Measurements from ENCODE around the gene ADAM29. TPM values are rescaled to one million over a fixed set of nuclear protein-coding genes. Genes with fewer than 3 reads are reported as not detected.

ADAM29 gene
- total and polyA plus RNA-seq, 2 of the 4 experiments (the other 2 are of a cell fraction): not detected

DNA sequence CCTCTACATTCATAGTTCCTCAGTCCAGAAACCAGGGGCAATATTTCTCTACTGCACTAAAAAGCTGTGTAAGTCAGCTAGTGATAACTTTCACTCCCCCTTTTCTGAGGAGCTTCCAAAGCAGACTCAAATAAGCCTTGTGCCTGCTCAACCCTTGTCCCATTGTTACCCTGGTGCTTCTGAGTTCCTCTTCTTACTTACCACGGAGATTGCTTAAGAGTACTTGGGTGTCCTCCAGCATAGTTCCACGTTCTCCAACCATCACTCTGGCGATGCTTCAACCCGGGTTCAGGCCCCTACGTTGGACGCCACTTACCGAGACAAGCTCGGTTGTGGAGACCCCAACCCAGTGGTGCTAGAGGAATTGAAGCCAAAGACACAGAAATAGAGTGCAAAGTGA lies 71.6 kb downstream of the ADAM29 start:
- CTCF ChIA-PET: no interaction called here

More for the DNA sequence above, 71.6 kb downstream of the ADAM29 start:
- in situ Hi-C loops (cut with MboI; ENCODE audit: low sequenced_read_pairs): no loop called here
- DNase-seq: no peak
- no peaks in the 10 kb centered on the region for H3K36me3 ChIP-seq (ENCODE audit: control insufficient read depth, insufficient read depth, low read length)
- no peak overlapping the region for H2BK5ac ChIP-seq (ENCODE audit: low read depth, low read length, poor library complexity, severe bottlenecking)
- no peak for ATAC-seq (ENCODE audit: low read depth)
- WGBS, 2 experiments (ENCODE audit: extremely low coverage in 2 of 2, insufficient read length in 1 of 2): 20% methylated on average over 1 of the region's 8 CpGs; no CpG with 5 or more reads in 1 of the 2 experiments
- no peaks in the 10 kb centered on the region for H3K27me3 ChIP-seq (ENCODE audit: control insufficient read depth, insufficient read depth, low read length)
- dilution Hi-C loops (cut with HindIII; ENCODE audit: low sequenced_read_pairs, unreplicated experiment): no loop called here
- no peak overlapping the region for H3K9ac ChIP-seq (ENCODE audit: low read depth, low read length)
- no peak overlapping the region for H2AK5ac ChIP-seq (ENCODE audit: low read depth, low read length)
- no peaks in the 10 kb centered on the region for H3K4me1 ChIP-seq (ENCODE audit: control insufficient read depth, insufficient read depth, low read length)
- H3K4me2 ChIP-seq (ENCODE audit: low read depth, low read length): no peak overlapping the region
- H3K14ac ChIP-seq (replicated peaks; ENCODE audit: low read depth, low read length): no peak overlapping the region
- no peak overlapping the region for H2AK9ac ChIP-seq (replicated peaks; ENCODE audit: low read depth, low read length, poor library complexity)
- no peak overlapping the region for H4K5ac ChIP-seq (ENCODE audit: low read depth, low read length)
- no peak overlapping the region for H3K4me3 ChIP-seq (ENCODE audit: insufficient read depth, low read depth, low read length)
- no peaks in the 10 kb centered on the region for H3K79me1 ChIP-seq (ENCODE audit: low read depth in 1 of 2, low read length in 2 of 2)
- POLR2A ChIA-PET (ENCODE audit: unreplicated experiment): no interaction called here
- no TSS peak for BruUV-seq (replicated peaks)
- H4K20me1 ChIP-seq (ENCODE audit: insufficient read depth, low read length): no peaks in the 10 kb centered on the region
- no peak overlapping the region for H4K91ac ChIP-seq (ENCODE audit: insufficient read depth, low read depth, low read length)
- no peak overlapping the region for H2BK20ac ChIP-seq (ENCODE audit: low read depth, low read length)
- H3K18ac ChIP-seq (ENCODE audit: low read depth, low read length): no peak overlapping the region
- no peak overlapping the region for H3K27ac ChIP-seq (ENCODE audit: insufficient read depth, low read length)
- no peak overlapping the region for H2AFZ ChIP-seq (replicated peaks; ENCODE audit: low read length, poor library complexity)
- H3K9me1 ChIP-seq (ENCODE audit: insufficient read depth, low read length): no peaks in the 10 kb centered on the region
- no peak overlapping the region for H2BK120ac ChIP-seq (ENCODE audit: low read depth, low read length)
- H3K9me3 ChIP-seq (ENCODE audit: control insufficient read depth, insufficient read depth, low read length): peaks cover 9% of the 10 kb centered on the region
- no peak for TF ChIP-seq SMC3 (IDR thresholded peaks at IDR 0.05; ENCODE audit: low read depth, low read length)
- TF ChIP-seq MXI1 (IDR thresholded peaks at IDR 0.05; ENCODE audit: borderline replicate concordance, low read depth, low read length): no peak
- no peak for TF ChIP-seq MAZ (IDR thresholded peaks at IDR 0.05; ENCODE audit: borderline replicate concordance, low read depth, low read length)
- TF ChIP-seq, protein P1, sequence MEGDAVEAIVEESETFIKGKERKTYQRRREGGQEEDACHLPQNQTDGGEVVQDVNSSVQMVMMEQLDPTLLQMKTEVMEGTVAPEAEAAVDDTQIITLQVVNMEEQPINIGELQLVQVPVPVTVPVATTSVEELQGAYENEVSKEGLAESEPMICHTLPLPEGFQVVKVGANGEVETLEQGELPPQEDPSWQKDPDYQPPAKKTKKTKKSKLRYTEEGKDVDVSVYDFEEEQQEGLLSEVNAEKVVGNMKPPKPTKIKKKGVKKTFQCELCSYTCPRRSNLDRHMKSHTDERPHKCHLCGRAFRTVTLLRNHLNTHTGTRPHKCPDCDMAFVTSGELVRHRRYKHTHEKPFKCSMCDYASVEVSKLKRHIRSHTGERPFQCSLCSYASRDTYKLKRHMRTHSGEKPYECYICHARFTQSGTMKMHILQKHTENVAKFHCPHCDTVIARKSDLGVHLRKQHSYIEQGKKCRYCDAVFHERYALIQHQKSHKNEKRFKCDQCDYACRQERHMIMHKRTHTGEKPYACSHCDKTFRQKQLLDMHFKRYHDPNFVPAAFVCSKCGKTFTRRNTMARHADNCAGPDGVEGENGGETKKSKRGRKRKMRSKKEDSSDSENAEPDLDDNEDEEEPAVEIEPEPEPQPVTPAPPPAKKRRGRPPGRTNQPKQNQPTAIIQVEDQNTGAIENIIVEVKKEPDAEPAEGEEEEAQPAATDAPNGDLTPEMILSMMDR (conservative IDR thresholded peaks at IDR 0.05; ENCODE audit: low read depth, low read length): no peak
- TF ChIP-seq NFE2L2 (IDR thresholded peaks at IDR 0.05; ENCODE audit: low read depth, low read length): no peak
- TF ChIP-seq CHD1 (IDR thresholded peaks at IDR 0.05; ENCODE audit: low read depth, low read length): no peak
- TF ChIP-seq FOS (IDR thresholded peaks at IDR 0.05; ENCODE audit: low read depth, low read length): no peak
- TF ChIP-seq, protein P2, sequence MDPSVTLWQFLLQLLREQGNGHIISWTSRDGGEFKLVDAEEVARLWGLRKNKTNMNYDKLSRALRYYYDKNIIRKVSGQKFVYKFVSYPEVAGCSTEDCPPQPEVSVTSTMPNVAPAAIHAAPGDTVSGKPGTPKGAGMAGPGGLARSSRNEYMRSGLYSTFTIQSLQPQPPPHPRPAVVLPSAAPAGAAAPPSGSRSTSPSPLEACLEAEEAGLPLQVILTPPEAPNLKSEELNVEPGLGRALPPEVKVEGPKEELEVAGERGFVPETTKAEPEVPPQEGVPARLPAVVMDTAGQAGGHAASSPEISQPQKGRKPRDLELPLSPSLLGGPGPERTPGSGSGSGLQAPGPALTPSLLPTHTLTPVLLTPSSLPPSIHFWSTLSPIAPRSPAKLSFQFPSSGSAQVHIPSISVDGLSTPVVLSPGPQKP (IDR thresholded peaks at IDR 0.05; ENCODE audit: borderline replicate concordance, low read depth, low read length): no peak
- TF ChIP-seq CEBPB (IDR thresholded peaks at IDR 0.05; ENCODE audit: low read depth, low read length): no peak
- no peak for TF ChIP-seq BHLHE40 (IDR thresholded peaks at IDR 0.05; ENCODE audit: low read depth, low read length)
- no peak for TF ChIP-seq RCOR1 (IDR thresholded peaks at IDR 0.05; ENCODE audit: insufficient replicate concordance, low read length)
- TF ChIP-seq POLR2A (IDR thresholded peaks at IDR 0.05; ENCODE audit: low read depth, low read length): no peak
- TF ChIP-seq, protein P3, sequence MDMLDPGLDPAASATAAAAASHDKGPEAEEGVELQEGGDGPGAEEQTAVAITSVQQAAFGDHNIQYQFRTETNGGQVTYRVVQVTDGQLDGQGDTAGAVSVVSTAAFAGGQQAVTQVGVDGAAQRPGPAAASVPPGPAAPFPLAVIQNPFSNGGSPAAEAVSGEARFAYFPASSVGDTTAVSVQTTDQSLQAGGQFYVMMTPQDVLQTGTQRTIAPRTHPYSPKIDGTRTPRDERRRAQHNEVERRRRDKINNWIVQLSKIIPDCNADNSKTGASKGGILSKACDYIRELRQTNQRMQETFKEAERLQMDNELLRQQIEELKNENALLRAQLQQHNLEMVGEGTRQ (IDR thresholded peaks at IDR 0.05; ENCODE audit: low read depth, low read length): no peak
- TF ChIP-seq RAD21 (IDR thresholded peaks at IDR 0.05; ENCODE audit: low read length): no peak
- TF ChIP-seq MAFK (IDR thresholded peaks at IDR 0.05; ENCODE audit: low read depth, low read length): no peak
- TF ChIP-seq RFX5 (IDR thresholded peaks at IDR 0.05; ENCODE audit: low read depth, low read length): no peak
- H3K4ac ChIP-seq (ENCODE audit: low read depth, low read length): no peak overlapping the region
- no peak overlapping the region for H2BK15ac ChIP-seq (ENCODE audit: low read depth, low read length)
- H4K8ac ChIP-seq (ENCODE audit: low read depth in 2 of 2, low read length in 2 of 2): no peak overlapping the region
- no peak overlapping the region for H3K56ac ChIP-seq (ENCODE audit: extremely low read depth, insufficient read depth, low read length)
- intact Hi-C loops (cut with micrococcal nuclease): no loop called here
- H3K23ac ChIP-seq (ENCODE audit: low read depth, low read length): no peak overlapping the region
